Thyroid gland (tissue), 4 donors: Measurements from ENCODE around the gene CNTN5. TPM values are rescaled to one million over a fixed set of nuclear protein-coding genes. Genes with fewer than 3 reads are reported as not detected.
A peak's percentile ranks its signal among the peaks of the same experiment; 100 is the strongest.

Experiments
- DNase-seq, 2 donors: peaks; one replicate each; pipeline ENCODE4 v3.0.0-alpha.2; 2019
- H3K27ac ChIP-seq, 3 donors: fragments of 200-600 bp; sonication (generic); 1 replicate in 2 of 3; 2 replicates in 1 of 3; pipeline ENCODE4 v1.5.1; 2016 to 2019; ENCODE audit warnings: mild to moderate bottlenecking in 1 of 3, moderate library complexity in 1 of 3
- H3K27me3 ChIP-seq: fragments of 200-600 bp; sonication (generic); one replicate; pipeline ENCODE4 v1.5.1; 2019
- H3K36me3 ChIP-seq, 2 donors: fragments of 200-600 bp; sonication (generic); one replicate each; pipeline ENCODE4 v1.5.1; 2016 to 2019
- H3K4me1 ChIP-seq, 2 donors: fragments of 200-600 bp; sonication (generic); one replicate each; pipeline ENCODE4 v1.5.1; 2017 to 2019
- H3K4me3 ChIP-seq, 3 donors: fragments of 200-600 bp; sonication (generic); replicated peaks in 1 of 3; 1 replicate in 2 of 3; 2 replicates in 1 of 3; pipeline ENCODE4 v1.5.1; 2016; ENCODE audit warnings: mild to moderate bottlenecking in 1 of 3
- H3K9me3 ChIP-seq: fragments of 200-600 bp; sonication (generic); one replicate; pipeline ENCODE4 v1.5.1; 2017
- CTCF ChIP-seq, 6 experiments: fragments of 200-600 bp in 3 of 6; fragments of 450-650 bp in 3 of 6; sonication (generic) in 3 of 6; IDR thresholded peaks; one replicate each; pipeline ENCODE4 v1.5.1; 2016 to 2019; ENCODE audit warnings: antibody characterized with exemption in 6 of 6, mild to moderate bottlenecking in 2 of 6, inconsistent platforms in 1 of 6, moderate library complexity in 1 of 6
- POLR2A ChIP-seq, 2 donors: fragments of 450-650 bp; IDR thresholded peaks; one replicate each; pipeline ENCODE4 v1.6.1; 2017; ENCODE audit warnings: antibody characterized with exemption in 2 of 2, mild to moderate bottlenecking in 2 of 2, moderate library complexity in 1 of 2
- WGBS, 2 donors: methylation state at CpG; one replicate each; pipeline ENCODE4 v1.1.5; 2017; 5-methylcytosine and 5-hydroxymethylcytosine counted together
- intact Hi-C: fragments of 100-400 bp; cut with DNase I; formaldehyde crosslinking; loops from one replicate; pipeline ENCODE4 v1.15.1; 2023
- total RNA-seq, 4 donors: library from RNA; depleted of rRNA; stranded (reverse); fragments of >200 nt; gene quantifications; one replicate each; pipeline ENCODE4 v1.2.3, GENCODE V29; 2016

Gene CNTN5
- total RNA-seq, 4 donors from 2014 or later, result 1.9 to 14.3 (median 12.0) TPM

- no peaks in the 10 kb centered on the region for H3K27me3 ChIP-seq
- TF ChIP-seq CTCF (IDR thresholded peaks at IDR 0.05) (no peak), POLR2A (IDR thresholded peaks at IDR 0.05) (no peak)
- no peak overlapping the region for H3K4me3 ChIP-seq
- H3K27ac ChIP-seq, result no peak overlapping the region
- WGBS, 2 donors, result 58 to 60% methylated on average over 3 of the region's 3 CpGs
- intact Hi-C loops, result no loop called here
- no peak for DNase-seq
- H3K36me3 ChIP-seq, result no peaks in the 10 kb centered on the region
- H3K9me3 ChIP-seq, result no peaks in the 10 kb centered on the region
- no peaks in the 10 kb centered on the region for H3K4me1 ChIP-seq
Measured at GRCh38 chr11:99198215-99198614, 177.5 kb downstream of the CNTN5 start.

GRCh38 chr11:99199341-99199740, 178.6 kb downstream of the CNTN5 start:
- DNase-seq, result peak; percentile 64 to 75
- TF ChIP-seq CTCF (IDR thresholded peaks at IDR 0.05), result no peak
- TF ChIP-seq POLR2A (IDR thresholded peaks at IDR 0.05), result no peak
- Histone ChIP-seq H3K36me3 (no peaks in the 10 kb centered on the region), H3K4me1 (no peaks in the 10 kb centered on the region), H3K4me3 (no peak overlapping the region), H3K27ac (no peak overlapping the region), H3K9me3 (no peaks in the 10 kb centered on the region), H3K27me3 (no peaks in the 10 kb centered on the region)
- intact Hi-C loops, result no loop called here
- WGBS, 2 donors, result 24 to 27% methylated on average over 3 of the region's 3 CpGs

GRCh38 chr11:99200720-99201119, 180.0 kb downstream of the CNTN5 start:
- Histone ChIP-seq H3K27ac (no peak overlapping the region), H3K36me3 (no peaks in the 10 kb centered on the region), H3K4me3 (no peak overlapping the region), H3K4me1 (no peaks in the 10 kb centered on the region), H3K9me3 (no peaks in the 10 kb centered on the region), H3K27me3 (no peaks in the 10 kb centered on the region)
- 81 to 86% methylated on average over 3 of the region's 3 CpGs for WGBS, 2 donors
- intact Hi-C loops, result no loop called here
- DNase-seq, result no peak
- no peak for TF ChIP-seq CTCF (IDR thresholded peaks at IDR 0.05)
- no peak for TF ChIP-seq POLR2A (IDR thresholded peaks at IDR 0.05)

GRCh38 chr11:99208813-99209212, 188.1 kb downstream of the CNTN5 start:
- TF ChIP-seq CTCF (IDR thresholded peaks at IDR 0.05) (no peak), POLR2A (IDR thresholded peaks at IDR 0.05) (no peak)

GRCh38 chr11:99229544-99229943, 208.8 kb downstream of the CNTN5 start:
- 77 to 79% methylated on average over 2 of the region's 2 CpGs for WGBS, 2 donors
- Histone ChIP-seq H3K27me3 (no peaks in the 10 kb centered on the region), H3K36me3 (no peaks in the 10 kb centered on the region), H3K4me3 (no peak overlapping the region), H3K27ac (no peak overlapping the region), H3K4me1 (no peaks in the 10 kb centered on the region), H3K9me3 (no peaks in the 10 kb centered on the region)
- TF ChIP-seq POLR2A (IDR thresholded peaks at IDR 0.05) (no peak), CTCF (IDR thresholded peaks at IDR 0.05) (no peak)
- intact Hi-C loops, result no loop called here
- DNase-seq, result no peak

More at GRCh38 chr11:99208813-99209212, 188.1 kb downstream of the CNTN5 start:
- DNase-seq, result no peak
- no peaks in the 10 kb centered on the region for H3K36me3 ChIP-seq
- whole genome bisulfite sequencing, 2 donors, result 43 to 93% methylated on average over 1 of the region's 1 CpG
- H3K27me3 ChIP-seq, result no peaks in the 10 kb centered on the region
- H3K4me3 ChIP-seq, result no peak overlapping the region
- H3K4me1 ChIP-seq, result no peaks in the 10 kb centered on the region
- no peaks in the 10 kb centered on the region for H3K9me3 ChIP-seq
- H3K27ac ChIP-seq, result no peak overlapping the region
- intact Hi-C loops, result no loop called here
